Right atrium auricular region (tissue), 2 donors: ENCODE measurements around the gene FMNL2. TPM values are rescaled to one million over a fixed set of nuclear protein-coding genes. Genes with fewer than 3 reads are reported as not detected.

ENCODE experiments used
- DNase-seq: peaks from one replicate; pipeline ENCODE4 v3.0.0-alpha.2; 2019; ENCODE audit warnings: low spot score
- H3K27ac ChIP-seq, 2 donors: fragments of 200-600 bp; sonication (generic); 1 replicate in 1 of 2; 2 replicates in 1 of 2; pipeline ENCODE4 v1.5.1; 2016 to 2019
- H3K27me3 ChIP-seq, 2 donors: fragments of 200-600 bp; sonication (generic); one replicate each; pipeline versions ENCODE4 v1.5.1 to v1.6.0; 2017 to 2019
- H3K36me3 ChIP-seq: fragments of 200-600 bp; sonication (generic); one replicate; pipeline ENCODE4 v1.5.1; 2016
- H3K4me1 ChIP-seq, 2 donors: fragments of 200-600 bp; sonication (generic); one replicate each; pipeline versions ENCODE4 v1.5.1 to v1.6.0; 2017 to 2019
- H3K4me3 ChIP-seq, 2 donors: fragments of 200-600 bp; sonication (generic); 1 replicate in 1 of 2; 2 replicates in 1 of 2; pipeline ENCODE4 v1.5.1; 2017 to 2019; ENCODE audit warnings: mild to moderate bottlenecking in 1 of 2, moderate library complexity in 1 of 2
- H3K9me3 ChIP-seq, 2 donors: fragments of 200-600 bp; sonication (generic); one replicate each; pipeline ENCODE4 v1.5.1; 2019
- total RNA-seq, 2 donors: library from RNA; depleted of rRNA; stranded (reverse); fragments of >200 nt; gene quantifications; one replicate each; pipeline ENCODE4 v1.1.0, GENCODE V29; 2016
- TF ChIP-seq, protein P1 (sequence below), 2 donors: fragments of 200-600 bp; sonication (generic); IDR thresholded peaks; one replicate each; pipeline ENCODE4 v1.5.1; 2019; ENCODE audit warnings: antibody characterized with exemption in 2 of 2

Gene FMNL2
- total RNA-seq, 2 donors from 2014 or later, result 6.0 to 11.5 TPM

GRCh38 chr2:152393377-152393776 lies 58.4 kb downstream of the FMNL2 start:
- DNase-seq, result no peak
- no peaks in the 10 kb centered on the region for H3K9me3 ChIP-seq
- H3K27ac ChIP-seq, result no peak overlapping the region
- H3K27me3 ChIP-seq, result no peaks in the 10 kb centered on the region
- H3K4me3 ChIP-seq, result no peak overlapping the region
- TF ChIP-seq, protein P1, sequence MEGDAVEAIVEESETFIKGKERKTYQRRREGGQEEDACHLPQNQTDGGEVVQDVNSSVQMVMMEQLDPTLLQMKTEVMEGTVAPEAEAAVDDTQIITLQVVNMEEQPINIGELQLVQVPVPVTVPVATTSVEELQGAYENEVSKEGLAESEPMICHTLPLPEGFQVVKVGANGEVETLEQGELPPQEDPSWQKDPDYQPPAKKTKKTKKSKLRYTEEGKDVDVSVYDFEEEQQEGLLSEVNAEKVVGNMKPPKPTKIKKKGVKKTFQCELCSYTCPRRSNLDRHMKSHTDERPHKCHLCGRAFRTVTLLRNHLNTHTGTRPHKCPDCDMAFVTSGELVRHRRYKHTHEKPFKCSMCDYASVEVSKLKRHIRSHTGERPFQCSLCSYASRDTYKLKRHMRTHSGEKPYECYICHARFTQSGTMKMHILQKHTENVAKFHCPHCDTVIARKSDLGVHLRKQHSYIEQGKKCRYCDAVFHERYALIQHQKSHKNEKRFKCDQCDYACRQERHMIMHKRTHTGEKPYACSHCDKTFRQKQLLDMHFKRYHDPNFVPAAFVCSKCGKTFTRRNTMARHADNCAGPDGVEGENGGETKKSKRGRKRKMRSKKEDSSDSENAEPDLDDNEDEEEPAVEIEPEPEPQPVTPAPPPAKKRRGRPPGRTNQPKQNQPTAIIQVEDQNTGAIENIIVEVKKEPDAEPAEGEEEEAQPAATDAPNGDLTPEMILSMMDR (IDR thresholded peaks at IDR 0.05), result no peak
- no peaks in the 10 kb centered on the region for H3K4me1 ChIP-seq
- H3K36me3 ChIP-seq, result no peaks in the 10 kb centered on the region

DNA sequence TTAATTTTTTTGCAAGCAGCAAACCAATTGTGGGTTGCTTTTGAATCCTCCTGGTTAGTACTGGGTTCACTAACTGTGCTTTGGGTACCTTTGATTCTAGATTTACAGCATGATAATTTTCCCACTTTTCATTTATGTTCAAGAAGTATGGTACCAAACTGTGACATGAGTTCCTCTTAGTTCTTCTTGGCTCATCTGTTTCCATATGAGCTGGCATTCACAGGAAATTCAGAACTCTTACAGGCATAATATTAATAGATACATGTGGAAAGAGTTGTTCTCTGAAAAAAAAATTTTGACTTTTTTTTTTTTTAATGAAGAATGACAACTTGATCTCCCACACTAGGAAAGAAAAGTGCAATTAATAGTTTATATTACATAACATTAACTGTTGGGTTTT lies 59.4 kb downstream of the FMNL2 start:
- Histone ChIP-seq H3K36me3 (no peaks in the 10 kb centered on the region), H3K4me1 (no peaks in the 10 kb centered on the region), H3K4me3 (no peak overlapping the region), H3K9me3 (no peaks in the 10 kb centered on the region), H3K27me3 (no peaks in the 10 kb centered on the region), H3K27ac (peak overlapping the region in 1 of 2 donors; percentile 42)
- TF ChIP-seq, protein P1 (IDR thresholded peaks at IDR 0.05), result no peak
- DNase-seq, result no peak

DNA sequence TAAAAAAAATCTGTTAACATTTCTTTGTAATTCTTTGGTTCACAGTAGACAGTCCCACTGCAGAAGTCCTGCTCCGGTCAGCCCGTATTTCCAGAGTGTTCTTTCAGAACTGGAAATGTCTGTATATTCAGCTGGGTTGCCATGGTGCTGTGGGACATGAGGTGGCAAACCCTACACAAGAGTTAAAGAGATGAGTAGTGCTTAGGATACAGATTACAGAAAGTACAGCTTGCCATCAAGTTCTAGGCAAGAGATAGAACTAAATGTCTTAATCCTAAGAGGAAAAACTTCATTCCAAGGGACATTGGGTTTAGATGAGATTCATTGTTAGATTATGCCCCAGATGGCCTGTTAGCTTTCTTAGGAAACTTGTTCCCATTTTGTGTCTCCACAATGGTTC lies 60.1 kb downstream of the FMNL2 start:
- H3K27me3 ChIP-seq, result no peaks in the 10 kb centered on the region
- TF ChIP-seq, protein P1 (IDR thresholded peaks at IDR 0.05), result no peak

GRCh38 chr2:152395572-152395971 lies 60.6 kb downstream of the FMNL2 start:
- Histone ChIP-seq H3K36me3 (no peaks in the 10 kb centered on the region), H3K4me3 (peak overlapping the region in 1 of 2 donors; percentile 21), H3K9me3 (no peaks in the 10 kb centered on the region), H3K4me1 (no peaks in the 10 kb centered on the region), H3K27me3 (no peaks in the 10 kb centered on the region), H3K27ac (peak overlapping the region; percentile 42 to 51)
- TF ChIP-seq, protein P1 (IDR thresholded peaks at IDR 0.05), result no peak
- no peak for DNase-seq

More for the DNA sequence above, 60.1 kb downstream of the FMNL2 start:
- H3K36me3 ChIP-seq, result no peaks in the 10 kb centered on the region
- H3K9me3 ChIP-seq, result no peaks in the 10 kb centered on the region
- no peaks in the 10 kb centered on the region for H3K4me1 ChIP-seq
- no peak for DNase-seq
- no peak overlapping the region for H3K4me3 ChIP-seq
- H3K27ac ChIP-seq, result peak overlapping the region; percentile 42 to 51

DNA sequence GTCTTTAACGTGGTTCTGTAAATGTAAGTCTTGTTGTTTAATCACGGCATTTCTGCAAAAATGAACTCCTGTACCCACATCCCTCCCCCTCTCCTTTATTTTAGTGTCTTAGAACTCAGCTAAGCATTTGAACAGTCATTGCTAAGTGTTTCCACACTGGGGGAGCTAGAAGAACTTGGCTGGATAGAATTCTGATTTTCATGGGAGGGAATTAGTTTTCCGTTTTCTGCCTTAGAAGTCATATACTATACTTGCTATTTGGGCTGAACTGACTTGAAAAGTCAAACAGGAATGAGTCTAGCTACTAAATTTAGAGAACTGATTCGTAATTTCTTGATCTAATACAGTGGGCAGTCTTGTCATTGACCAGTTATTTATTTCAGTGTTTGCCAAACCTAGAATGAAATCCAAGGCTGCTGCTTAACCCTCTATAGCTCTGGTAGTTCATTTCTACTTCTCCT lies 61.1 kb downstream of the FMNL2 start:
- Histone ChIP-seq H3K4me1 (no peaks in the 10 kb centered on the region), H3K4me3 (peak overlapping the region in 1 of 2 donors; percentile 21), H3K27me3 (no peaks in the 10 kb centered on the region), H3K27ac (peak overlapping the region; percentile 42 to 51), H3K36me3 (no peaks in the 10 kb centered on the region), H3K9me3 (no peaks in the 10 kb centered on the region)
- no peak for DNase-seq
- TF ChIP-seq, protein P1 (IDR thresholded peaks at IDR 0.05), result no peak

- DNase-seq, result no peak
- Histone ChIP-seq H3K4me1 (no peaks in the 10 kb centered on the region), H3K27me3 (no peaks in the 10 kb centered on the region), H3K4me3 (no peak overlapping the region), H3K27ac (peak overlapping the region in 1 of 2 donors; percentile 42), H3K36me3 (no peaks in the 10 kb centered on the region), H3K9me3 (no peaks in the 10 kb centered on the region)
- TF ChIP-seq, protein P1 (IDR thresholded peaks at IDR 0.05), result no peak
Measured at GRCh38 chr2:152396763-152397162, 61.8 kb downstream of the FMNL2 start.
